NCI-H524 (cell line): ENCODE results near the gene BROX.

Source experiments
- DNase-seq, 2 experiments: peaks; one replicate each; lab custom pipeline; 2025; lab: John Stamatoyannopoulos, UW

BROX gene

DNA sequence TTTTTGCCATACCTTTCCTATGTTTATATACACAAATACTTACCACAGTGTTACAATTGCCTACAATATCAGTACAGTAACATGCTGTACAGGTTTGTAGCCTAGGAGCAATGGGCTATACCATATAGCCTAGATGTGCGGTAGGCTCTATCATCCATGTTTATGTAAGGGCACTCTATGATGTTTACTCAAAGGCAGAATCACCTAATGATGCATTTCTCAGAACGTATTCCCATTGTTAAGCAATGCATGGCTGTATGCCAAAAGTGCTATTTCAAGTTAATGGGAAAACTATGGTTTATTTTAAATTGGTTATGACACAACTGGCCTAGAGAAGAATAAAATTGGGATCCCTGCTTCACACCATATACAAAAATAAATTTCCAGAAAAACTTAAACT lies 65.6 kb downstream of the BROX start:
- no peak for DNase-seq

DNA sequence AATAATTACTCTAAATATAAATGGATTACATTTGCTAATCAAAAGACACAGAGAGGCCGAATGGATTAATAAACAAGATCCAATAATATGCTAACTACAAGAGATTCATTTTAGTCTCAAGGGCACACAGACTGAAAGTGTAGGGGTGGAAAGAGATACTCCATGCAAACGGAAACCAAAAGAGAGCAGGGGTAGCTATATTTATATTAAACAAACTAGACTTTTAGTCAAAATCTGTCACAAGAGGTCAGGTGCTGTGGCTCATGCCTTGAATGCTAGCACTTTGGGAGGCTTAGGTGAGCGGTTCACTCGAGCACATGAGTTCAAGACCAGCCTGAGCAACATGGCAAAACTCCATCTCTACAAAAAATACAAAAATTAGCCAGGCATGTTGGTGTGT lies 68.9 kb downstream of the BROX start:
- DNase-seq = no peak

DNA sequence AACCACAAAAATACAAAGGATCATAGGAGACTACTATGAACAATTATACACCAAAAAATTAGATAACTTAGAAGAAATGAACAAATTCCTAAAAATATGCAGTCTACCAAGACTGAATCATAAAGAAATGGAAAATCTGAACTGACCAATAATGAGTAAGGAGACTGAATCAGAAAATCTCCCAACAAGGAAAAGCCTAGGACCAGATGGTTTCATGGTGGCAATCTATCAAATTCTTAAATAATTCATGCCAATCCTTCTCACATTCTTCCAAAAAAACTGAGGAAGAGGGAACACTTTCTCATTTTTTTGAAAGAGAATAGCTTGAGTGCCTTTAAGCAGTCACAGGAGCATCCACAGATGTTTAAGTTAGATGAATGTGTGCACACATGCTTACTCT lies 70.7 kb downstream of the BROX start:
- no peak for DNase-seq

DNA sequence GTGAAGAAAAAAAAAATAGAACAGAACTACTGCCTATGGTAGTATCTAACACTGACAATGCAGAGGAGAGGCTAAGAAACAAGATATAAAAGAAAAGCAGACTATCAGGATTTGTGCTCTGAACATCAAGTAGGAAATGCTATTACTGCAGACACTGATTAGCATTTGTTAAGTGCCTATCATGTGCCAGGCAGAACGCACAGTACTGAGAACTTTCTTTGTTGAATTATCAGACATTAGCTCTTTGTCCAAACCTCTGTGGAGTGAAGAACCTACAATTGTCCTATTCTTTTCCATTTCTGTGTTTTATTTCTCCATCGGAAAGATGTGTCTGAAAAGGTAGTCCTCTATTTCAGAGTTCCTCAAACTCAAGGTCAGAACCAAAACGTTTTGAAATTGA lies 72.0 kb downstream of the BROX start:
- DNase-seq = no peak
